Measurements from ENCODE around the gene PITPNM1.

GRCh38 chr11:67508486-67509121 lies 3.4 kb upstream of the PITPNM1 start:
- TF ChIP-seq, protein P1, sequence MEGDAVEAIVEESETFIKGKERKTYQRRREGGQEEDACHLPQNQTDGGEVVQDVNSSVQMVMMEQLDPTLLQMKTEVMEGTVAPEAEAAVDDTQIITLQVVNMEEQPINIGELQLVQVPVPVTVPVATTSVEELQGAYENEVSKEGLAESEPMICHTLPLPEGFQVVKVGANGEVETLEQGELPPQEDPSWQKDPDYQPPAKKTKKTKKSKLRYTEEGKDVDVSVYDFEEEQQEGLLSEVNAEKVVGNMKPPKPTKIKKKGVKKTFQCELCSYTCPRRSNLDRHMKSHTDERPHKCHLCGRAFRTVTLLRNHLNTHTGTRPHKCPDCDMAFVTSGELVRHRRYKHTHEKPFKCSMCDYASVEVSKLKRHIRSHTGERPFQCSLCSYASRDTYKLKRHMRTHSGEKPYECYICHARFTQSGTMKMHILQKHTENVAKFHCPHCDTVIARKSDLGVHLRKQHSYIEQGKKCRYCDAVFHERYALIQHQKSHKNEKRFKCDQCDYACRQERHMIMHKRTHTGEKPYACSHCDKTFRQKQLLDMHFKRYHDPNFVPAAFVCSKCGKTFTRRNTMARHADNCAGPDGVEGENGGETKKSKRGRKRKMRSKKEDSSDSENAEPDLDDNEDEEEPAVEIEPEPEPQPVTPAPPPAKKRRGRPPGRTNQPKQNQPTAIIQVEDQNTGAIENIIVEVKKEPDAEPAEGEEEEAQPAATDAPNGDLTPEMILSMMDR (IDR thresholded peaks at IDR 0.05; ENCODE audit: insufficient read depth, low read depth, low read length), result no peak
- no peak for TF ChIP-seq EZH2 (IDR thresholded peaks at IDR 0.05; ENCODE audit: insufficient read depth, low read length)

All from astrocyte (in vitro differentiated cells and primary cell).